Tibial artery (tissue), 4 donors: ENCODE data around the gene TMEM247.

ENCODE experiments used
- DNase-seq, 2 donors: peaks; one replicate each; pipeline ENCODE4 v3.0.0-alpha.2; 2019
- H3K27ac ChIP-seq, 2 donors: fragments of 200-600 bp; sonication (generic) in 1 of 2; 1 replicate in 1 of 2; 2 replicates in 1 of 2; pipeline ENCODE4 v1.5.1; 2018 to 2019; ENCODE audit warnings: mild to moderate bottlenecking in 1 of 2
- H3K27me3 ChIP-seq, 2 donors: fragments of 200-600 bp; sonication (generic) in 1 of 2; one replicate each; pipeline versions ENCODE4 v1.5.1 to v1.6.0; 2016 to 2019
- H3K36me3 ChIP-seq, 3 donors: fragments of 200-600 bp; sonication (generic) in 2 of 3; one replicate each; pipeline ENCODE4 v1.5.1; 2016 to 2019; ENCODE audit warnings: mild to moderate bottlenecking in 2 of 3
- H3K4me1 ChIP-seq, 4 donors: fragments of 200-600 bp; sonication (generic) in 2 of 4; 1 replicate in 3 of 4; 2 replicates in 1 of 4; pipeline ENCODE4 v1.5.1; 2016 to 2019
- H3K4me3 ChIP-seq, 2 donors: fragments of 200-600 bp; sonication (generic) in 1 of 2; 1 replicate in 1 of 2; 2 replicates in 1 of 2; pipeline ENCODE4 v1.5.1; 2018 to 2019; ENCODE audit warnings: mild to moderate bottlenecking in 2 of 2
- H3K9me3 ChIP-seq, 3 donors: fragments of 200-600 bp; sonication (generic) in 1 of 3; one replicate each; pipeline ENCODE4 v1.5.1; 2016 to 2019
- intact Hi-C: fragments of 100-400 bp; cut with DNase I; formaldehyde crosslinking; loops from one replicate; pipeline ENCODE4 v1.15.0; 2023; ENCODE audit warnings: low total_unique reads
- TF ChIP-seq, protein P1 (sequence below), 2 experiments: fragments of 200-600 bp in 1 of 2; fragments of 450-650 bp in 1 of 2; IDR thresholded peaks; one replicate each; pipeline ENCODE4 v1.5.1; 2017 to 2019; ENCODE audit warnings: antibody characterized with exemption in 2 of 2, mild to moderate bottlenecking in 1 of 2, moderate library complexity in 1 of 2

The TMEM247 gene

DNA sequence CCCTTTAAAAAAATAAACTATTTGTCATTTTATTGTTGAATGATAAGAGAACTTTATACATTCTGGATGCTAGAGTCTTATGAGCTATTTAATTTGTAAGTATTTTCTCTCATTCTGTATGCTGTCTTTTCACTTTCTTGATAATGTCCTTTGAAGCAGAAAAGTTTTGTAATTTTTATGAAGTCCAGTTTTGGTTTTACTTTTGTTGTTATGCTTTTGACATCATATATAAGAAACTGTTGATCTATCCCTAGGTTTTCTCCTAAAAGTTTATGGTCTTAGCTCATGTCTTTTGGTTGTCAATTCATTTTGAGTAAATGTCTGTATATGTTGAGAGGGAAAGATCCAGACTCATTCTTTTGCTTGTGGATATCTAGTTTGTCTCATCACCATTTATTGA is 52.5 kb downstream of the TMEM247 start:
- Histone ChIP-seq H3K9me3 (no peaks in the 10 kb centered on the region), H3K4me3 (no peak overlapping the region), H3K27ac (no peak overlapping the region), H3K36me3 (peaks cover 0 to 11% (median 0%) of the 10 kb centered on the region in 3 donors), H3K4me1 (no peaks in the 10 kb centered on the region), H3K27me3 (no peaks in the 10 kb centered on the region)
- TF ChIP-seq, protein P1, sequence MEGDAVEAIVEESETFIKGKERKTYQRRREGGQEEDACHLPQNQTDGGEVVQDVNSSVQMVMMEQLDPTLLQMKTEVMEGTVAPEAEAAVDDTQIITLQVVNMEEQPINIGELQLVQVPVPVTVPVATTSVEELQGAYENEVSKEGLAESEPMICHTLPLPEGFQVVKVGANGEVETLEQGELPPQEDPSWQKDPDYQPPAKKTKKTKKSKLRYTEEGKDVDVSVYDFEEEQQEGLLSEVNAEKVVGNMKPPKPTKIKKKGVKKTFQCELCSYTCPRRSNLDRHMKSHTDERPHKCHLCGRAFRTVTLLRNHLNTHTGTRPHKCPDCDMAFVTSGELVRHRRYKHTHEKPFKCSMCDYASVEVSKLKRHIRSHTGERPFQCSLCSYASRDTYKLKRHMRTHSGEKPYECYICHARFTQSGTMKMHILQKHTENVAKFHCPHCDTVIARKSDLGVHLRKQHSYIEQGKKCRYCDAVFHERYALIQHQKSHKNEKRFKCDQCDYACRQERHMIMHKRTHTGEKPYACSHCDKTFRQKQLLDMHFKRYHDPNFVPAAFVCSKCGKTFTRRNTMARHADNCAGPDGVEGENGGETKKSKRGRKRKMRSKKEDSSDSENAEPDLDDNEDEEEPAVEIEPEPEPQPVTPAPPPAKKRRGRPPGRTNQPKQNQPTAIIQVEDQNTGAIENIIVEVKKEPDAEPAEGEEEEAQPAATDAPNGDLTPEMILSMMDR (IDR thresholded peaks at IDR 0.05), result no peak
- intact Hi-C loops, result no loop called here
- no peak for DNase-seq
